Lower leg skin (tissue), 3 donors: ENCODE data around the gene BBOX1.

Source experiments
- POLR2A ChIP-seq, 2 donors: fragments of 450-650 bp; IDR thresholded peaks; one replicate each; pipeline ENCODE4 v1.6.1; 2016 to 2017; ENCODE audit warnings: antibody characterized with exemption in 2 of 2, mild to moderate bottlenecking in 1 of 2, moderate library complexity in 1 of 2
- TF ChIP-seq, protein P1 (sequence below), 3 donors: fragments of 450-650 bp; IDR thresholded peaks; one replicate each; pipeline ENCODE4 v1.5.1; 2016; ENCODE audit warnings: antibody characterized with exemption in 3 of 3, mild to moderate bottlenecking in 3 of 3, moderate library complexity in 2 of 3

DNA sequence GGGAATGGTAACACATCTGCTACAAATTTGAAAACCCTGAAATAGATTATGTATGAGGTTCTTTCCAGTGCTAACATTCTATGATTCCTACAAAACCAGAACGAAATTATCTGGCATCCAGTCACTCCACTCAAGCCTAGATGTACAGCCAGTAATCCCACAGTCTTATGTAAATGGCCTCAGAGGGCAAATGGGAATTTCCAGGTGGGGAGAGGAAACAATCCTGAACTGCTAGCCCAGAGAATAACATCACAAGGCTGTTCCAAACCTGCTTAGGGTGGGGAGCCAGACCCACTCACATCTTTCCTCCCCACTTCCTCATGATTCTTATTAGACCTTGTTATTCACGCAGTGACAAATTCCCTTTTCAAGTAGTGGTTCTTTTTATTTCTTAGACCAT lies 43.2 kb upstream of the BBOX1 start:
- TF ChIP-seq POLR2A (IDR thresholded peaks at IDR 0.05): no peak
- TF ChIP-seq, protein P1, sequence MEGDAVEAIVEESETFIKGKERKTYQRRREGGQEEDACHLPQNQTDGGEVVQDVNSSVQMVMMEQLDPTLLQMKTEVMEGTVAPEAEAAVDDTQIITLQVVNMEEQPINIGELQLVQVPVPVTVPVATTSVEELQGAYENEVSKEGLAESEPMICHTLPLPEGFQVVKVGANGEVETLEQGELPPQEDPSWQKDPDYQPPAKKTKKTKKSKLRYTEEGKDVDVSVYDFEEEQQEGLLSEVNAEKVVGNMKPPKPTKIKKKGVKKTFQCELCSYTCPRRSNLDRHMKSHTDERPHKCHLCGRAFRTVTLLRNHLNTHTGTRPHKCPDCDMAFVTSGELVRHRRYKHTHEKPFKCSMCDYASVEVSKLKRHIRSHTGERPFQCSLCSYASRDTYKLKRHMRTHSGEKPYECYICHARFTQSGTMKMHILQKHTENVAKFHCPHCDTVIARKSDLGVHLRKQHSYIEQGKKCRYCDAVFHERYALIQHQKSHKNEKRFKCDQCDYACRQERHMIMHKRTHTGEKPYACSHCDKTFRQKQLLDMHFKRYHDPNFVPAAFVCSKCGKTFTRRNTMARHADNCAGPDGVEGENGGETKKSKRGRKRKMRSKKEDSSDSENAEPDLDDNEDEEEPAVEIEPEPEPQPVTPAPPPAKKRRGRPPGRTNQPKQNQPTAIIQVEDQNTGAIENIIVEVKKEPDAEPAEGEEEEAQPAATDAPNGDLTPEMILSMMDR (IDR thresholded peaks at IDR 0.05): no peak
